Subcutaneous abdominal adipose tissue (tissue), 5 donors: ENCODE measurements around the gene MARF1.
"Not testable (repeated sequence)": the region's sequence is repeated elsewhere in the genome, so short reads cannot be mapped to it uniquely, and the experiment has no call there.

Experiments used
- H3K27ac ChIP-seq: one replicate; pipeline ENCODE4 v1.7.0; 2013; ENCODE audit warnings: low read depth, mild to moderate bottlenecking, inconsistent platforms, low read length, moderate library complexity
- H3K27me3 ChIP-seq, 5 donors: one replicate each; pipeline ENCODE4 v1.7.0; 2013; ENCODE audit warnings: low read length in 5 of 5, inconsistent platforms in 1 of 5; ENCODE audit not compliant: control insufficient read depth in 5 of 5, insufficient read depth in 4 of 5
- H3K36me3 ChIP-seq, 5 donors: one replicate each; pipeline ENCODE4 v1.7.0; 2013; ENCODE audit warnings: low read length in 5 of 5; ENCODE audit not compliant: control insufficient read depth in 5 of 5, insufficient read depth in 5 of 5
- H3K4me1 ChIP-seq, 5 donors: one replicate each; pipeline ENCODE4 v1.7.0; 2013; ENCODE audit warnings: low read length in 5 of 5, mild to moderate bottlenecking in 3 of 5, moderate library complexity in 1 of 5; ENCODE audit not compliant: control insufficient read depth in 5 of 5, insufficient read depth in 5 of 5
- H3K4me3 ChIP-seq, 5 donors: one replicate each; pipeline ENCODE4 v1.7.0; 2013; ENCODE audit warnings: low read length in 5 of 5, low read depth in 1 of 5
- H3K9ac ChIP-seq, 5 donors: one replicate each; pipeline ENCODE4 v1.7.0; 2013; ENCODE audit warnings: low read length in 5 of 5, mild to moderate bottlenecking in 4 of 5, moderate library complexity in 3 of 5
- H3K9me3 ChIP-seq, 5 donors: one replicate each; pipeline ENCODE4 v1.7.0; 2013; ENCODE audit warnings: low read length in 5 of 5; ENCODE audit not compliant: control insufficient read depth in 5 of 5
- donor health status: healthy.
- donor health status: healthy.
- donor health status: healthy.
- donor health status: healthy.
- donor health status: healthy.

Gene MARF1

GRCh38 chr16:15653227-15653626 lies 10.3 kb upstream of the MARF1 start:
- H3K27ac ChIP-seq = no peak overlapping the region
- no peaks in the 10 kb centered on the region for H3K27me3 ChIP-seq
- no peak overlapping the region for H3K4me3 ChIP-seq
- no peaks in the 10 kb centered on the region for H3K9me3 ChIP-seq
- H3K4me1 ChIP-seq = peaks cover 3 to 18% (median 15%) of the 10 kb centered on the region in 5 donors
- H3K9ac ChIP-seq = no peak overlapping the region
- peaks cover 0 to 3% (median 0%) of the 10 kb centered on the region in 5 donors for H3K36me3 ChIP-seq

GRCh38 chr16:15652293-15653001 lies 9.5 kb upstream of the MARF1 start:
- Histone ChIP-seq H3K36me3 (peaks cover 0 to 3% (median 0%) of the 10 kb centered on the region in 5 donors), H3K4me1 (peaks cover 3 to 18% (median 15%) of the 10 kb centered on the region in 5 donors), H3K9me3 (no peaks in the 10 kb centered on the region), H3K27me3 (no peaks in the 10 kb centered on the region), H3K4me3 (no peak overlapping the region), H3K27ac (no peak overlapping the region), H3K9ac (no peak overlapping the region)

DNA sequence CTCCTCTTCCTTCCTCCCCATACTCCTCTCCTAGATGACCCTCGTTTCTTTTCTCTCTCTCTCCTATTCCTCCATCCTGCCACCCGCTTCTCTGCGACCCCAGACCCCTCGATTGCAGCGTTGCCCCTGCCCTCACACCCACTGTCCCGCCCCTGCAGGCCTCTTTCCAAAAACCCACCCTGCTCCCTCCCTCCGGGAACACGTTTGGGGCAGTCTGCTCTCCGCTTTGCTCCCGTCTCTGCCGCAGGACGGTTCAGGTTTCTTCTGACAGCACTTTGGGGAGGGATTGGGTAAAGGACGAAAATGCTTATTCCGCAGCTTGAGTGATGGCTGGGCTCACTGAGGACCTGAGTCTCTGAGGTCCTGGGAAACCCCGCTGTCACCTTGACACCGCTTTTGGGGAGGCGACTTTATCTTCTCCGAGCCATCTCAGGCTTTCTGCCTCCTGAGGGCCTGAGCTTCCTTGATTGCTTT lies 7.8 kb upstream of the MARF1 start:
- H3K27ac ChIP-seq = peak overlapping the region; percentile 57
- no peaks in the 10 kb centered on the region for H3K9me3 ChIP-seq
- H3K27me3 ChIP-seq = no peaks in the 10 kb centered on the region
- H3K9ac ChIP-seq = peak overlapping the region in 4 of 5 donors; percentile 83 to 93 (median 86)
- peaks cover 0 to 3% (median 0%) of the 10 kb centered on the region in 5 donors for H3K36me3 ChIP-seq
- peak overlapping the region; percentile 86 to 96 (median 94) for H3K4me3 ChIP-seq
- peaks cover 3 to 18% (median 15%) of the 10 kb centered on the region in 5 donors for H3K4me1 ChIP-seq

DNA sequence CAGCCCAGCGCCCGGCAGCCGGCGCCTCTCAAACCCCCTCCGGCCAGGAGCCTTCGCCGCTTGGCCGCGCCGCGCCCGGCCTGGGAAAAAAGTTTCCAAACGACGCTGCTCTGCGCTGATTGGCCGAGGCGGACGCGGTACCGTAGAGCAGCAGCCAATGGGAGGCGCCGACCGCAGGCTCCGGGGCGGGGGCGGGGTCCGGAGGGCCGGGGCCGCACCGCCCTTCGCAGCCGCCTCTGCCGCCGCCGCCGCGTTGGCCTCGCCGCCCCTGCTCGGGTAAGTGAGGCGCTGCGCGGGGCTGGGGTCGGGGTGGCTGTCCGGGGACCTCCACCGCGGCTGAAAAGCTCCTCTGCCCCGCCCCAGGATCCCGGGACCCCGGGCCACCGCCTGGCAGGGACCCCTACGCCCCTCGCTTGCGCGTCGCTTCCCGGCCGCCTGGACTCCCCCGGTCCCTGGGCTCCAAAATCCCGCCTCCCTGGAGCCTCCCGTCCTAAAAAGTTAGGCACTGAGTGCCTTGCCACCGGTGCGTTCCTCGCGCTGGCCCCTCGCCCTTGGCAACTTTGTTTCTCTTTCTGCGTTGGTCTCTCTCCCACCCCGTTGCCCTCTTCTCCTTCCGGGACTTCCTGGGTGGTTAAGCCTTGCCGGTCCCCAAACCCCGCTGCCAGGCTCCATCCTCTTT lies 7.2 kb upstream of the MARF1 start, which contains the start of gene NDE1:
Gene NDE1 (plus strand): TSS at position 227 of the 679 bp plus-strand sequence. CDS start 14,534 bp downstream, outside the sequence.
- Histone ChIP-seq H3K9ac (peak within 1 kb of the TSS in 4 of 5 donors; percentile 83 to 93 (median 86)), H3K27me3 (no peaks in the 10 kb centered on the region), H3K9me3 (no peaks in the 10 kb centered on the region), H3K36me3 (peaks cover 0 to 3% (median 0%) of the 10 kb centered on the region in 5 donors), H3K27ac (peak within 1 kb of the TSS; percentile 57), H3K4me1 (peaks cover 3 to 18% (median 15%) of the 10 kb centered on the region in 5 donors), H3K4me3 (peak within 1 kb of the TSS; percentile 86 to 96 (median 94))

DNA sequence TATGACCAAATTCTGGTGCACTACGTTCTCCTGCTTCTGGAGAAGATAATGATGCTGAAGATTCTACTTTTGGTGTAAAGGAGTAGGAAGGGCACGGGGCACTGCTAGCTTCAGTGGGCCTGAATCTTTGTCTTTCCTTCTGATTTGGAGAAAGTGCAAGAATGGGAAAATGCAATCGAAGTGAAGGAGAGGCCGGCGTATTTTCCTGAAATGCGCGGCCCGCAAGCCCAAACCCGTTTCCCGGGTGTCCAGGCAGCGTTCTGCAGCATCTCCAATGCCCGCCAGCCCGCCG lies 6.7 kb upstream of the MARF1 start:
- H3K9me3 ChIP-seq = no peaks in the 10 kb centered on the region
- H3K9ac ChIP-seq = peak overlapping the region in 3 of 5 donors; percentile 35 to 69 (median 56)
- no peaks in the 10 kb centered on the region for H3K27me3 ChIP-seq
- no peak overlapping the region for H3K27ac ChIP-seq
- peaks cover 3 to 18% (median 15%) of the 10 kb centered on the region in 5 donors for H3K4me1 ChIP-seq
- H3K36me3 ChIP-seq = peaks cover 0 to 3% (median 0%) of the 10 kb centered on the region in 5 donors
- H3K4me3 ChIP-seq = peak overlapping the region; percentile 58 to 94 (median 66)

- Histone ChIP-seq H3K4me1 (peaks cover 3 to 18% (median 15%) of the 10 kb centered on the region in 5 donors), H3K4me3 (peak overlapping the region; percentile 58 to 94 (median 66)), H3K9ac (peak overlapping the region in 3 of 5 donors; percentile 35 to 69 (median 56))
- not testable (repeated sequence) for H3K36me3 ChIP-seq, H3K9me3 ChIP-seq, H3K27me3 ChIP-seq, H3K27ac ChIP-seq
Observed at GRCh38 chr16:15649311-15649710, 6.4 kb upstream of the MARF1 start.

DNA sequence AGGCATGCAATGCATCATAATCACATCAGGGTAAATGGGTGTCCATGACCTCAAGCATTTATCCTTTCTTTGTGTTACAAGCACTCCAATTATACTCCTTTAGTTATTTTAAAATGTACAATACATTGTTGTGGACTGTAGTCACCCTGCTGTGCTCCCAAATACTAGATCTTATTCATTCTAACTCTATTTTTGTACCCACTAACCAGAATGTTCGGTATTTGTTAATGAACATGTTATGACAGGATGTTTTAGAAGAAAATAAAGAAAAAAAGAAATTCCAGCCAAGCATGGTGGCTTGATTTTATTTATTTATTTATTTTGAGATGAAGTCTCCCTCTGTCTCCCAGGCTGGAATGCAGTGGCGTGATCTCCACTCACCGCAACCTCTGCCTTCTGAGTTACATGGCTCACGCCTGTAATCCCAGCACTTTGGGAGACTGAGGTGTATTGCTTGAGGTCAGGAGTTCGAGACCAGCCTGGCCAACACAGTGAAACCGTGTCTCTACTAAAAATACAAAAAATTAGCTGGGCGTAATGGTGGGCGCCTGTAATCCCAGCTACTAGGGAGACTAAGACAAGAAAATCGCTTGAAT lies 5.3 kb upstream of the MARF1 start:
- Histone ChIP-seq H3K36me3 (peaks cover 0 to 3% (median 0%) of the 10 kb centered on the region in 5 donors), H3K9ac (no peak overlapping the region), H3K4me3 (no peak overlapping the region), H3K4me1 (peaks cover 3 to 24% (median 23%) of the 10 kb centered on the region in 5 donors), H3K27me3 (no peaks in the 10 kb centered on the region), H3K9me3 (no peaks in the 10 kb centered on the region), H3K27ac (no peak overlapping the region)

- Histone ChIP-seq H3K9ac (no peak overlapping the region), H3K36me3 (peaks cover 0 to 3% (median 0%) of the 10 kb centered on the region in 5 donors), H3K9me3 (no peaks in the 10 kb centered on the region), H3K4me3 (no peak overlapping the region), H3K27ac (no peak overlapping the region), H3K27me3 (no peaks in the 10 kb centered on the region), H3K4me1 (peaks cover 3 to 26% (median 23%) of the 10 kb centered on the region in 5 donors)
Observed at GRCh38 chr16:15647294-15648014, 4.5 kb upstream of the MARF1 start.

DNA sequence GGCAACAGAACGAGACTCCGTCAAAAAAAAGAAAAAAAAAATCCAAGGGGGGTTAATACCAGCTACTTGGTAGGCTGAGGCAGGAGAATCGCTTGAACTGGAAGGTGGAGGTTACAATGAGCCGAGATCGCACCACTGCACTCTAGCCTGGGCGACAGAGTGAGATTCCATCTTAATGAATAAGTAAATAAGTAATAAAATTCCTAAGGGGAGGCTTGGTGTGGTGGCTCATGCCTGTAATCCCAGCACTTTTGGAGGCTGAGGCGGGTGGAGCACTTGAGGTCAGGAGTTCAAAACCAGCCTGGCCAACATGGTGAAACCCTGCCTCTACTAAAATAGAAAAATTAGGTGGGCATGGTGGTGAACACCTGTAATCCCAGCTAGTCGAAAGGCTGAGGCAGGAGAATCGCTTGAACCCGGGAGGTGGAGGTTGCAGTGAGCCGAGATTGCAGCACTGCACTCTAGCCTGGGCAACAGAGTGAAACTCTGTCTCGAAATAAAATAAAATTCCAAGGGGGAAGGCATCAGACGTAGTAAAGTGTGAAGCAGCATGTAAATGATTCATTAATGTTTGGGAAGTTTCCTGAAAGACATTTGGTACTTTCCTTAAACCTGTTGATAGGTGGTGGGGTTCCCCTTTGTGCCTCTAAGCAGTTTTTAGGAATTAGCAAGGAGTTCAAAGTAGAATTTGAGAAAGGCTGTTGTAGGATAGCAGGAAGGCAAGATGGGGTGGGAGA lies 3.8 kb upstream of the MARF1 start:
- not testable (repeated sequence) for H3K36me3 ChIP-seq, H3K9ac ChIP-seq, H3K27ac ChIP-seq, H3K4me3 ChIP-seq, H3K27me3 ChIP-seq, H3K9me3 ChIP-seq
- peaks cover 7 to 34% (median 31%) of the 10 kb centered on the region in 5 donors for H3K4me1 ChIP-seq
